Melanocyte of skin (primary cell): Measurements from ENCODE around the gene CCSER1. TPM values are rescaled to one million over a fixed set of nuclear protein-coding genes. Genes with fewer than 3 reads are reported as not detected.

Experiments
- small RNA-seq, 2 donors: library from RNA; depleted of rRNA; stranded (forward); fragments of <200 nt; gene quantifications; one replicate each; pipeline ENCODE3, GENCODE V24; 2012
- total RNA-seq, 2 donors: library from RNA; depleted of rRNA; stranded (reverse); fragments of >200 nt; gene quantifications; 2 replicates each; pipeline ENCODE4 v1.2.3, GENCODE V29; 2012

CCSER1 gene
- 1 to 10 TPM in 1 of 2 donors, under 1 TPM in 1; 0.33 to 1.0 TPM for total RNA-seq

GRCh38 chr4:90127223-90127705 is at the start of gene CCSER1:
Gene CCSER1, plus strand, starts transcription at chr4:90127394.

Small RNA genes within 50 kb of the gene (small RNA-seq; reads per million reads assigned to genes)
- gene AC093729.1 = 0 reads per million in 2 donors
- 0 to 0.21 reads per million in 2 donors for gene TMSB4XP8

Other genes starting within 250 kb of the CCSER1 start
- under 1 TPM in 1 of 2 donors, not detected in 1; under 0.01 TPM for gene MMRN1, start 232.5 kb upstream of the CCSER1 start, total RNA-seq